Trophoblast cell (in vitro differentiated cells and primary cell): ENCODE measurements around the gene RAI1.

Experiments
- DNase-seq, 2 donors: peaks; one replicate each; pipeline ENCODE4 v3.0.0-alpha.2; 2016
- H2AFZ ChIP-seq: 2 replicates; pipeline ENCODE4 v1.6.1; 2013; ENCODE audit warnings: low read length, moderate library complexity, mild to moderate bottlenecking; ENCODE audit not compliant: insufficient read depth, poor library complexity
- H2AK5ac ChIP-seq: 2 replicates; pipeline ENCODE4 v1.6.1; 2013; ENCODE audit warnings: mild to moderate bottlenecking, low read length
- H2BK120ac ChIP-seq: 2 replicates; pipeline ENCODE4 v1.6.1; 2013; ENCODE audit warnings: low read length, mild to moderate bottlenecking, moderate library complexity; ENCODE audit not compliant: insufficient read depth, poor library complexity
- H2BK12ac ChIP-seq: 2 replicates; pipeline ENCODE4 v1.6.1; 2013; ENCODE audit warnings: mild to moderate bottlenecking, low read length, moderate library complexity
- H2BK5ac ChIP-seq: 2 replicates; pipeline ENCODE4 v1.6.1; 2013; ENCODE audit warnings: low read length, low read depth, moderate library complexity, mild to moderate bottlenecking; ENCODE audit not compliant: poor library complexity
- H3K14ac ChIP-seq: 2 replicates; pipeline ENCODE4 v1.6.1; 2013; ENCODE audit warnings: mild to moderate bottlenecking, low read length
- H3K18ac ChIP-seq: 2 replicates; pipeline ENCODE4 v1.6.1; 2013; ENCODE audit warnings: mild to moderate bottlenecking, low read length
- H3K23ac ChIP-seq: 2 replicates; pipeline ENCODE4 v1.6.1; 2013; ENCODE audit warnings: low read length
- H3K27ac ChIP-seq: 2 replicates; pipeline ENCODE4 v1.5.1; 2013; ENCODE audit warnings: low read depth, mild to moderate bottlenecking, inconsistent platforms, low read length, moderate library complexity
- H3K27me3 ChIP-seq: 2 replicates; pipeline ENCODE4 v1.6.1; 2013; ENCODE audit warnings: inconsistent platforms, mild to moderate bottlenecking, low read length, moderate library complexity; ENCODE audit not compliant: insufficient read depth
- H3K36me3 ChIP-seq, 2 experiments: 1 replicate in 1 of 2; 2 replicates in 1 of 2; pipeline ENCODE4 v1.6.1; 2013; ENCODE audit warnings: low read length in 2 of 2, mild to moderate bottlenecking in 2 of 2, moderate library complexity in 1 of 2; ENCODE audit not compliant: insufficient read depth in 2 of 2, control insufficient read depth in 1 of 2
- H3K4ac ChIP-seq: 2 replicates; pipeline ENCODE4 v1.6.1; 2013; ENCODE audit warnings: low read depth, mild to moderate bottlenecking, low read length, moderate library complexity
- H3K4me1 ChIP-seq, 2 experiments: 1 replicate in 1 of 2; 2 replicates in 1 of 2; pipeline ENCODE4 v1.6.1; 2013; ENCODE audit warnings: low read length in 2 of 2, mild to moderate bottlenecking in 2 of 2, moderate library complexity in 1 of 2; ENCODE audit not compliant: insufficient read depth in 2 of 2, control insufficient read depth in 1 of 2
- H3K4me2 ChIP-seq: 2 replicates; pipeline ENCODE4 v1.6.1; 2013; ENCODE audit warnings: inconsistent platforms, mild to moderate bottlenecking, low read length, moderate library complexity
- H3K4me3 ChIP-seq: 2 replicates; pipeline ENCODE4 v1.5.1; 2013; ENCODE audit warnings: mild to moderate bottlenecking, low read depth, low read length, inconsistent platforms
- H3K79me1 ChIP-seq: one replicate; pipeline ENCODE4 v1.6.1; 2013; ENCODE audit warnings: low read length
- H3K79me2 ChIP-seq: 2 replicates; pipeline ENCODE4 v1.6.1; 2013; ENCODE audit warnings: low read length, mild to moderate bottlenecking; ENCODE audit not compliant: control insufficient read depth, insufficient read depth, poor library complexity
- H3K9ac ChIP-seq: 2 replicates; pipeline ENCODE4 v1.6.1; 2013; ENCODE audit warnings: mild to moderate bottlenecking, low read length
- H3K9me3 ChIP-seq: 2 replicates; pipeline ENCODE4 v1.6.1; 2013; ENCODE audit warnings: low read depth, mild to moderate bottlenecking, control low read depth, inconsistent platforms, low read length; ENCODE audit not compliant: insufficient read depth
- H4K12ac ChIP-seq: 2 replicates; pipeline ENCODE4 v1.6.1; 2013; ENCODE audit warnings: low read depth, mild to moderate bottlenecking, low read length, moderate library complexity
- H4K8ac ChIP-seq: 2 replicates; pipeline ENCODE4 v1.6.1; 2013; ENCODE audit warnings: low read depth, mild to moderate bottlenecking, low read length, moderate library complexity
- H4K91ac ChIP-seq: one replicate; pipeline ENCODE4 v1.6.1; 2013; ENCODE audit warnings: low read depth, mild to moderate bottlenecking, low read length, moderate library complexity
- WGBS: extraction: QIAGEN DNeasy Blood & Tissue Kit; methylation state at CpG from one replicate; pipeline ENCODE4 v1.1.7; 2013; ENCODE audit warnings: missing lambda C conversion rate; ENCODE audit not compliant: insufficient read length, insufficient coverage; ENCODE audit errors: extremely low coverage; 5-methylcytosine and 5-hydroxymethylcytosine counted together

Gene RAI1

GRCh38 chr17:17702449-17703139 lies 21.3 kb downstream of the RAI1 start:
- Histone ChIP-seq H2AK5ac (no peak overlapping the region), H3K14ac (no peak overlapping the region), H3K23ac (no peak overlapping the region), H3K79me2 (peaks cover 2% of the 10 kb centered on the region), H3K27me3 (peaks cover 24% of the 10 kb centered on the region), H3K4ac (no peak overlapping the region), H3K36me3 (peaks cover 2% of the 10 kb centered on the region in 2 experiments), H2BK120ac (no peak overlapping the region), H3K27ac (no peak overlapping the region), H4K12ac (no peak overlapping the region), H4K8ac (no peak overlapping the region), H3K18ac (no peak overlapping the region), H3K9me3 (peaks cover 2% of the 10 kb centered on the region), H2BK5ac (no peak overlapping the region), H2AFZ (no peak overlapping the region), H4K91ac (no peak overlapping the region), H3K4me1 (peaks cover 30 to 31% of the 10 kb centered on the region in 2 experiments), H3K4me2 (no peak overlapping the region), H2BK12ac (no peak overlapping the region), H3K9ac (no peak overlapping the region), H3K79me1 (no peaks in the 10 kb centered on the region), H3K4me3 (no peak overlapping the region)
- no peak for DNase-seq
- no CpG with 5 or more reads among the region's 10 CpGs for WGBS

- H2BK12ac ChIP-seq: no peak overlapping the region
- DNase-seq: no peak
- H3K27me3 ChIP-seq: peaks cover 24% of the 10 kb centered on the region
- no peak overlapping the region for H4K12ac ChIP-seq
- no peak overlapping the region for H3K4ac ChIP-seq
- no peak overlapping the region for H3K4me2 ChIP-seq
- no peak overlapping the region for H3K9ac ChIP-seq
- no peak overlapping the region for H3K23ac ChIP-seq
- no peaks in the 10 kb centered on the region for H3K79me2 ChIP-seq
- H3K14ac ChIP-seq: no peak overlapping the region
- H3K4me1 ChIP-seq: peaks cover 26% of the 10 kb centered on the region in 2 experiments
- H2AFZ ChIP-seq: no peak overlapping the region
- no peak overlapping the region for H3K4me3 ChIP-seq
- H2BK120ac ChIP-seq: no peak overlapping the region
- H3K36me3 ChIP-seq: peaks cover 2% of the 10 kb centered on the region in 2 experiments
- no peak overlapping the region for H4K8ac ChIP-seq
- H3K9me3 ChIP-seq: peaks cover 2% of the 10 kb centered on the region
- no CpG with 5 or more reads among the region's 14 CpGs for WGBS
- H2AK5ac ChIP-seq: no peak overlapping the region
- no peak overlapping the region for H3K27ac ChIP-seq
- no peak overlapping the region for H4K91ac ChIP-seq
- no peak overlapping the region for H3K18ac ChIP-seq
- no peak overlapping the region for H2BK5ac ChIP-seq
- H3K79me1 ChIP-seq: no peaks in the 10 kb centered on the region
These were observed 22.1 kb downstream of the RAI1 start for GRCh38 chr17:17703140-17703919.

GRCh38 chr17:17704931-17705330 lies 23.7 kb downstream of the RAI1 start:
- no peak overlapping the region for H3K9ac ChIP-seq
- H3K9me3 ChIP-seq: peaks cover 2% of the 10 kb centered on the region
- H4K12ac ChIP-seq: no peak overlapping the region
- no peak overlapping the region for H4K91ac ChIP-seq
- no peak overlapping the region for H2AFZ ChIP-seq
- H3K14ac ChIP-seq: no peak overlapping the region
- H3K4me2 ChIP-seq: no peak overlapping the region
- no peak overlapping the region for H3K4me3 ChIP-seq
- no peak overlapping the region for H2BK12ac ChIP-seq
- no peaks in the 10 kb centered on the region for H3K79me2 ChIP-seq
- peaks cover 19% of the 10 kb centered on the region for H3K27me3 ChIP-seq
- no peak overlapping the region for H3K23ac ChIP-seq
- WGBS: no CpG with 5 or more reads among the region's 2 CpGs
- H3K4me1 ChIP-seq: peaks cover 18 to 19% of the 10 kb centered on the region in 2 experiments
- H3K79me1 ChIP-seq: no peaks in the 10 kb centered on the region
- no peak overlapping the region for H2BK5ac ChIP-seq
- H2BK120ac ChIP-seq: no peak overlapping the region
- H3K4ac ChIP-seq: no peak overlapping the region
- H3K36me3 ChIP-seq: peaks cover 6 to 7% of the 10 kb centered on the region in 2 experiments
- no peak overlapping the region for H2AK5ac ChIP-seq
- H4K8ac ChIP-seq: no peak overlapping the region
- no peak overlapping the region for H3K18ac ChIP-seq
- H3K27ac ChIP-seq: no peak overlapping the region
- no peak for DNase-seq

- Histone ChIP-seq H3K14ac (no peak overlapping the region), H3K4me2 (no peak overlapping the region), H2AFZ (no peak overlapping the region), H4K8ac (no peak overlapping the region), H2AK5ac (no peak overlapping the region), H3K79me2 (no peaks in the 10 kb centered on the region), H2BK12ac (no peak overlapping the region), H3K4me3 (no peak overlapping the region), H4K12ac (no peak overlapping the region), H3K27me3 (peaks cover 4% of the 10 kb centered on the region), H3K18ac (no peak overlapping the region), H4K91ac (no peak overlapping the region), H3K4ac (no peak overlapping the region), H3K27ac (no peak overlapping the region), H2BK120ac (no peak overlapping the region), H3K9me3 (peaks cover 2% of the 10 kb centered on the region), H3K4me1 (peaks cover 19 to 23% of the 10 kb centered on the region in 2 experiments), H3K23ac (no peak overlapping the region), H3K9ac (no peak overlapping the region), H3K79me1 (peaks cover 6% of the 10 kb centered on the region), H3K36me3 (peaks cover 6 to 7% of the 10 kb centered on the region in 2 experiments), H2BK5ac (no peak overlapping the region)
- WGBS: no CpG with 5 or more reads among the region's 12 CpGs
- no peak for DNase-seq
These were observed 25.1 kb downstream of the RAI1 start for GRCh38 chr17:17706140-17707060.
